ENCODE data around the gene SCAP.

SCAP gene

GRCh38 chr3:47432673-47433072 is 43.1 kb downstream of the SCAP start:
- Mint-ChIP-seq H3K36me3 (ENCODE audit: low read depth) (peaks cover 56% of the 10 kb centered on the region), H3K27me3 (ENCODE audit: low read depth) (no peaks in the 10 kb centered on the region), H3K27ac (no peak overlapping the region), H3K4me1 (no peaks in the 10 kb centered on the region), H3K4me3 (no peak overlapping the region), H3K9me3 (no peaks in the 10 kb centered on the region)
- TF ChIP-seq CTCF (IDR thresholded peaks at IDR 0.05; ENCODE audit: unreplicated experiment in 3 of 3): no peak

- Mint-ChIP-seq H3K27me3 (ENCODE audit: low read depth) (no peaks in the 10 kb centered on the region), H3K27ac (peak overlapping the region in 1 of 3 experiments; percentile 33), H3K9me3 (no peaks in the 10 kb centered on the region), H3K4me3 (no peak overlapping the region), H3K36me3 (ENCODE audit: low read depth) (peaks cover 49% of the 10 kb centered on the region), H3K4me1 (no peaks in the 10 kb centered on the region)
- TF ChIP-seq CTCF (IDR thresholded peaks at IDR 0.05; ENCODE audit: unreplicated experiment in 3 of 3): no peak
These were observed 44.5 kb downstream of the SCAP start for GRCh38 chr3:47431225-47431624.

GRCh38 chr3:47430606-47431005 is 45.1 kb downstream of the SCAP start:
- H3K27me3 Mint-ChIP-seq (ENCODE audit: low read depth): no peaks in the 10 kb centered on the region

GRCh38 chr3:47429476-47430270 is 46.1 kb downstream of the SCAP start:
- Mint-ChIP-seq H3K4me3 (no peak overlapping the region), H3K27me3 (ENCODE audit: low read depth) (no peaks in the 10 kb centered on the region), H3K27ac (no peak overlapping the region), H3K9me3 (no peaks in the 10 kb centered on the region), H3K4me1 (no peaks in the 10 kb centered on the region), H3K36me3 (ENCODE audit: low read depth) (peaks cover 49% of the 10 kb centered on the region)
- TF ChIP-seq CTCF (IDR thresholded peaks at IDR 0.05; ENCODE audit: unreplicated experiment in 3 of 3): no peak

More at GRCh38 chr3:47430606-47431005, 45.1 kb downstream of the SCAP start:
- TF ChIP-seq CTCF (IDR thresholded peaks at IDR 0.05; ENCODE audit: unreplicated experiment in 3 of 3): no peak
- peak overlapping the region in 1 of 3 experiments; percentile 26 for H3K27ac Mint-ChIP-seq
- no peak overlapping the region for H3K4me3 Mint-ChIP-seq
- H3K9me3 Mint-ChIP-seq: no peaks in the 10 kb centered on the region
- H3K36me3 Mint-ChIP-seq (ENCODE audit: low read depth): peaks cover 49% of the 10 kb centered on the region
- H3K4me1 Mint-ChIP-seq: no peaks in the 10 kb centered on the region

- Mint-ChIP-seq H3K27ac (no peak overlapping the region), H3K27me3 (ENCODE audit: low read depth) (no peaks in the 10 kb centered on the region), H3K9me3 (no peaks in the 10 kb centered on the region), H3K36me3 (ENCODE audit: low read depth) (peaks cover 41% of the 10 kb centered on the region), H3K4me1 (no peaks in the 10 kb centered on the region), H3K4me3 (no peak overlapping the region)
- TF ChIP-seq CTCF (IDR thresholded peaks at IDR 0.05; ENCODE audit: unreplicated experiment in 3 of 3): no peak
These were observed 47.1 kb downstream of the SCAP start for GRCh38 chr3:47428662-47429061.

GRCh38 chr3:47427866-47428265 is 47.9 kb downstream of the SCAP start:
- TF ChIP-seq CTCF (IDR thresholded peaks at IDR 0.05; ENCODE audit: unreplicated experiment in 3 of 3): no peak
- H3K36me3 Mint-ChIP-seq (ENCODE audit: low read depth): peaks cover 36% of the 10 kb centered on the region
- no peaks in the 10 kb centered on the region for H3K9me3 Mint-ChIP-seq
- H3K27ac Mint-ChIP-seq: no peak overlapping the region
- H3K27me3 Mint-ChIP-seq (ENCODE audit: low read depth): no peaks in the 10 kb centered on the region
- H3K4me1 Mint-ChIP-seq: no peaks in the 10 kb centered on the region
- H3K4me3 Mint-ChIP-seq: no peak overlapping the region
